Stimulated activated naive CD8-positive, alpha-beta T cell treated with anti-CD3 and anti-CD28 coated beads, Interleukin-15, Interleukin-2, amounts not matched to agents 100 ng/mL and 50 ng/mL, for 24 hours (primary cell): ENCODE measurements around the gene SRF.

Experiments used
- H3K27ac Mint-ChIP-seq: one replicate; pipeline ENCODE4 v1.8.0; 2021; ENCODE audit warnings: mild to moderate bottlenecking, mixed read lengths
- H3K27me3 Mint-ChIP-seq: one replicate; pipeline ENCODE4 v1.8.0; 2021; ENCODE audit warnings: mixed read lengths
- H3K36me3 Mint-ChIP-seq: one replicate; pipeline ENCODE4 v1.8.0; 2021; ENCODE audit warnings: low read depth, mixed read lengths
- H3K4me1 Mint-ChIP-seq: one replicate; pipeline ENCODE4 v1.8.0; 2021; ENCODE audit warnings: low read depth, mixed read lengths
- H3K4me3 Mint-ChIP-seq: one replicate; pipeline ENCODE4 v1.8.0; 2021; ENCODE audit warnings: mild to moderate bottlenecking, mixed read lengths
- H3K9me3 Mint-ChIP-seq: one replicate; pipeline ENCODE4 v1.8.0; 2021; ENCODE audit warnings: mixed read lengths

SRF gene

GRCh38 chr6:43228951-43229802 lies 58.1 kb downstream of the SRF start, which contains the start of gene DNPH1:
Gene DNPH1 (minus strand): TSS chr6:43229481. CDS start chr6:43229456, 25 bp downstream.
- H3K4me3 Mint-ChIP-seq = peak within 1 kb of the TSS; percentile 91
- H3K27me3 Mint-ChIP-seq = peaks cover 7% of the 10 kb centered on the region
- H3K27ac Mint-ChIP-seq = peak within 1 kb of the TSS; percentile 93
- H3K4me1 Mint-ChIP-seq = peaks cover 43% of the 10 kb centered on the region
- peaks cover 17% of the 10 kb centered on the region for H3K36me3 Mint-ChIP-seq
- H3K9me3 Mint-ChIP-seq = no peaks in the 10 kb centered on the region

GRCh38 chr6:43229803-43230620 lies 58.9 kb downstream of the SRF start:
- peak overlapping the region; percentile 91 for H3K4me3 Mint-ChIP-seq
- H3K4me1 Mint-ChIP-seq = peaks cover 37% of the 10 kb centered on the region
- peak overlapping the region; percentile 93 for H3K27ac Mint-ChIP-seq
- H3K9me3 Mint-ChIP-seq = no peaks in the 10 kb centered on the region
- peaks cover 7% of the 10 kb centered on the region for H3K27me3 Mint-ChIP-seq
- H3K36me3 Mint-ChIP-seq = peaks cover 13% of the 10 kb centered on the region

- Mint-ChIP-seq H3K36me3 (peaks cover 6% of the 10 kb centered on the region), H3K4me3 (no peak overlapping the region), H3K9me3 (no peaks in the 10 kb centered on the region), H3K4me1 (peaks cover 26% of the 10 kb centered on the region), H3K27ac (no peak overlapping the region), H3K27me3 (peaks cover 7% of the 10 kb centered on the region)
Observed at GRCh38 chr6:43231053-43231452, 60.0 kb downstream of the SRF start.
